Esophagus squamous epithelium (tissue), 5 donors: ENCODE data around the gene LY6G6F. TPM values are rescaled to one million over a fixed set of nuclear protein-coding genes. Genes with fewer than 3 reads are reported as not detected.

Experiments used
- DNase-seq: peaks from one replicate; lab custom pipeline; 2025; lab: John Stamatoyannopoulos, UW
- H3K27ac ChIP-seq, 4 donors: fragments of 200-600 bp; sonication (generic); one replicate each; pipeline ENCODE4 v1.5.1; 2016 to 2019; ENCODE audit warnings: mild to moderate bottlenecking in 1 of 4
- H3K27me3 ChIP-seq, 4 donors: fragments of 200-600 bp; sonication (generic); 1 replicate in 3 of 4; 2 replicates in 1 of 4; pipeline versions ENCODE4 v1.5.1 to v1.6.0; 2017 to 2021; ENCODE audit warnings: antibody characterized with exemption in 1 of 4
- H3K36me3 ChIP-seq, 3 donors: fragments of 200-600 bp; sonication (generic); one replicate each; pipeline ENCODE4 v1.5.1; 2016 to 2019
- H3K4me1 ChIP-seq, 3 donors: fragments of 200-600 bp; sonication (generic); one replicate each; pipeline ENCODE4 v1.5.1; 2017 to 2019
- H3K4me3 ChIP-seq, 4 donors: fragments of 200-600 bp; sonication (generic); 1 replicate in 3 of 4; 2 replicates in 1 of 4; pipeline ENCODE4 v1.5.1; 2016 to 2019; ENCODE audit warnings: mild to moderate bottlenecking in 2 of 4, moderate library complexity in 1 of 4
- H3K9me3 ChIP-seq, 3 donors: fragments of 200-600 bp; sonication (generic); one replicate each; pipeline ENCODE4 v1.5.1; 2016 to 2019
- CTCF ChIP-seq, 6 experiments: fragments of 450-650 bp in 4 of 6; fragments of 200-600 bp in 2 of 6; sonication (generic) in 2 of 6; IDR thresholded peaks; one replicate each; pipeline ENCODE4 v1.5.1; 2016 to 2019; ENCODE audit warnings: antibody characterized with exemption in 6 of 6, mild to moderate bottlenecking in 4 of 6, moderate library complexity in 4 of 6
- POLR2A ChIP-seq, 4 donors: fragments of 450-650 bp; IDR thresholded peaks; one replicate each; pipeline ENCODE4 v1.6.1; 2017; ENCODE audit warnings: antibody characterized with exemption in 4 of 4, mild to moderate bottlenecking in 4 of 4, moderate library complexity in 3 of 4
- WGBS, 2 donors: methylation state at CpG; one replicate each; pipeline ENCODE4 v1.1.5; 2018; 5-methylcytosine and 5-hydroxymethylcytosine counted together
- intact Hi-C: fragments of 100-400 bp; cut with DNase I; formaldehyde crosslinking; loops from one replicate; pipeline ENCODE4 v1.15.0; 2022
- total RNA-seq, 4 donors: library from RNA; depleted of rRNA; stranded (reverse); fragments of >200 nt; gene quantifications; one replicate each; pipeline ENCODE4 v1.1.0, GENCODE V29; 2016
- donor health status: DM: yes; HTN: yes; CAD: no.

LY6G6F gene
- total RNA-seq, 4 donors from 2014 or later = not detected

- WGBS, 2 donors = 0 to 1% methylated on average over 14 to 16 of the region's 29 CpGs
- Histone ChIP-seq H3K9me3 (no peaks in the 10 kb centered on the region), H3K27me3 (no peaks in the 10 kb centered on the region), H3K4me1 (peaks cover 31 to 93% (median 39%) of the 10 kb centered on the region in 3 donors), H3K27ac (peak overlapping the region; percentile 90 to 98 (median 96)), H3K4me3 (peak overlapping the region; percentile 68 to 91 (median 79)), H3K36me3 (peaks cover 27 to 67% (median 32%) of the 10 kb centered on the region in 3 donors)
- peak in 2 of 4 donors; percentile 10 to 36 for TF ChIP-seq POLR2A (IDR thresholded peaks at IDR 0.05)
- peak in 2 of 6 experiments; percentile 56 to 71 for TF ChIP-seq CTCF (IDR thresholded peaks at IDR 0.05)
- intact Hi-C loops = no loop called here
- DNase-seq = no peak
Measured at GRCh38 chr6:31729515-31729978, 22.9 kb downstream of the LY6G6F start.

- WGBS, 2 donors = 13 to 46% methylated on average over 12 to 25 of the region's 46 CpGs
- intact Hi-C loops = loop anchor here (10.0 kb wide), 1 partner anchor 105 kb away; no protein-coding TSS in a partner anchor
- peak in 2 of 4 donors; percentile 31 to 54 for TF ChIP-seq POLR2A (IDR thresholded peaks at IDR 0.05)
- TF ChIP-seq CTCF (IDR thresholded peaks at IDR 0.05) = no peak
- DNase-seq = no peak
- peak overlapping the region; percentile 90 to 98 (median 96) for H3K27ac ChIP-seq
- H3K4me3 ChIP-seq = peak overlapping the region; percentile 68 to 91 (median 79)
- H3K36me3 ChIP-seq = peaks cover 27 to 67% (median 32%) of the 10 kb centered on the region in 3 donors
- H3K9me3 ChIP-seq = no peaks in the 10 kb centered on the region
- H3K4me1 ChIP-seq = peaks cover 31 to 91% (median 40%) of the 10 kb centered on the region in 3 donors
- H3K27me3 ChIP-seq = no peaks in the 10 kb centered on the region
Measured at GRCh38 chr6:31729979-31730630, 23.4 kb downstream of the LY6G6F start.

GRCh38 chr6:31730631-31731086 is 24.0 kb downstream of the LY6G6F start:
- intact Hi-C loops = loop anchor here (10.0 kb wide), 1 partner anchor 104 kb away; no protein-coding TSS in a partner anchor
- H3K9me3 ChIP-seq = no peaks in the 10 kb centered on the region
- H3K36me3 ChIP-seq = peaks cover 27 to 67% (median 32%) of the 10 kb centered on the region in 3 donors

GRCh38 chr6:31732029-31732428 is 25.4 kb downstream of the LY6G6F start:
- Histone ChIP-seq H3K27ac (peak overlapping the region in 1 of 4 donors; percentile 95), H3K4me1 (peaks cover 32 to 81% (median 42%) of the 10 kb centered on the region in 3 donors)
- intact Hi-C loops = loop anchor here (10.0 kb wide), 1 partner anchor 103 kb away; no protein-coding TSS in a partner anchor

More at GRCh38 chr6:31730631-31731086, 24.0 kb downstream of the LY6G6F start:
- Histone ChIP-seq H3K4me3 (peak overlapping the region; percentile 68 to 91 (median 79)), H3K27ac (peak overlapping the region; percentile 90 to 98 (median 96)), H3K27me3 (no peaks in the 10 kb centered on the region), H3K4me1 (peaks cover 31 to 88% (median 40%) of the 10 kb centered on the region in 3 donors)
- 67 to 82% methylated on average over 7 to 11 of the region's 11 CpGs for WGBS, 2 donors
- DNase-seq = no peak
- no peak for TF ChIP-seq CTCF (IDR thresholded peaks at IDR 0.05)
- TF ChIP-seq POLR2A (IDR thresholded peaks at IDR 0.05) = no peak

More at GRCh38 chr6:31732029-31732428, 25.4 kb downstream of the LY6G6F start:
- TF ChIP-seq CTCF (IDR thresholded peaks at IDR 0.05) (no peak), POLR2A (IDR thresholded peaks at IDR 0.05) (no peak)
- peaks cover 27 to 56% (median 32%) of the 10 kb centered on the region in 3 donors for H3K36me3 ChIP-seq
- H3K27me3 ChIP-seq = no peaks in the 10 kb centered on the region
- DNase-seq = no peak
- 64 to 69% methylated on average over 2 to 3 of the region's 3 CpGs for WGBS, 2 donors
- no peak overlapping the region for H3K4me3 ChIP-seq
- H3K9me3 ChIP-seq = no peaks in the 10 kb centered on the region
